ENCODE results near the gene DUSP3.

The DUSP3 gene

GRCh38 chr17:43823350-43824084 is 44.7 kb upstream of the DUSP3 start:
- DNase-seq (ENCODE audit: low read depth in 1 of 2, low spot score in 1 of 2): no peak
- Histone ChIP-seq H3K27me3 (ENCODE audit: insufficient read depth, poor library complexity, severe bottlenecking) (no peaks in the 10 kb centered on the region), H3K4me3 (replicated peaks; ENCODE audit: insufficient read depth, low read length) (no peak overlapping the region), H3K27ac (replicated peaks) (no peak overlapping the region)
- TF ChIP-seq POLR2AphosphoS5 (IDR thresholded peaks at IDR 0.05; ENCODE audit: low read depth): no peak
- TF ChIP-seq CTCF (IDR thresholded peaks at IDR 0.05; ENCODE audit: insufficient read depth, low read length): no peak
- no peak for TF ChIP-seq GABPA (IDR thresholded peaks at IDR 0.05; ENCODE audit: low read depth)
- TF ChIP-seq REST (IDR thresholded peaks at IDR 0.05; ENCODE audit: insufficient replicate concordance, low read depth): no peak
- no peak for TF ChIP-seq SPI1 (IDR thresholded peaks at IDR 0.05; ENCODE audit: borderline replicate concordance, low read depth)

- no peak for TF ChIP-seq POLR2AphosphoS5 (IDR thresholded peaks at IDR 0.05; ENCODE audit: low read depth)
- no peak for TF ChIP-seq SPI1 (IDR thresholded peaks at IDR 0.05; ENCODE audit: borderline replicate concordance, low read depth)
- no peak for TF ChIP-seq REST (IDR thresholded peaks at IDR 0.05; ENCODE audit: insufficient replicate concordance, low read depth)
- TF ChIP-seq GABPA (IDR thresholded peaks at IDR 0.05; ENCODE audit: low read depth): no peak
- TF ChIP-seq CTCF (IDR thresholded peaks at IDR 0.05; ENCODE audit: insufficient read depth, low read length): no peak
- Histone ChIP-seq H3K27me3 (ENCODE audit: insufficient read depth, poor library complexity, severe bottlenecking) (no peaks in the 10 kb centered on the region), H3K27ac (replicated peaks) (no peak overlapping the region), H3K4me3 (replicated peaks; ENCODE audit: insufficient read depth, low read length) (no peak overlapping the region)
- DNase-seq (ENCODE audit: low read depth in 1 of 2, low spot score in 1 of 2): no peak
Observed at GRCh38 chr17:43822570-43823190, 43.9 kb upstream of the DUSP3 start.

- H3K27ac ChIP-seq (replicated peaks): no peak overlapping the region
- no peaks in the 10 kb centered on the region for H3K27me3 ChIP-seq (ENCODE audit: insufficient read depth, poor library complexity, severe bottlenecking)
- no peak for DNase-seq (ENCODE audit: low read depth in 1 of 2, low spot score in 1 of 2)
- no peak overlapping the region for H3K4me3 ChIP-seq (replicated peaks; ENCODE audit: insufficient read depth, low read length)
- TF ChIP-seq SPI1 (IDR thresholded peaks at IDR 0.05; ENCODE audit: borderline replicate concordance, low read depth) (no peak), GABPA (IDR thresholded peaks at IDR 0.05; ENCODE audit: low read depth) (no peak), CTCF (IDR thresholded peaks at IDR 0.05; ENCODE audit: insufficient read depth, low read length) (no peak), POLR2AphosphoS5 (IDR thresholded peaks at IDR 0.05; ENCODE audit: low read depth) (no peak), REST (IDR thresholded peaks at IDR 0.05; ENCODE audit: insufficient replicate concordance, low read depth) (no peak)
Observed at GRCh38 chr17:43820759-43821158, 42.0 kb upstream of the DUSP3 start.

Data from HL-60 (cell line).